ENCODE results near the gene RGS7. TPM values are rescaled to one million over a fixed set of nuclear protein-coding genes. Genes with fewer than 3 reads are reported as not detected.

RGS7 gene
- total RNA-seq, 1 donor from 2014 or later, result 2.5 TPM

- Mint-ChIP-seq H3K4me1 (ENCODE audit: unreplicated experiment) (peaks cover 28% of the 10 kb centered on the region), H3K27ac (no peak overlapping the region), H3K36me3 (no peaks in the 10 kb centered on the region), H3K4me3 (no peak overlapping the region), H3K9me3 (no peaks in the 10 kb centered on the region), H3K27me3 (peaks cover 17% of the 10 kb centered on the region)
- no peak for DNase-seq (ENCODE audit: extremely low spot score, unreplicated experiment)
- no peak for TF ChIP-seq CTCF (conservative IDR thresholded peaks at IDR 0.05)
These were observed 251.9 kb downstream of the RGS7 start for GRCh38 chr1:241105147-241105546.

GRCh38 chr1:241102664-241103063, 254.3 kb downstream of the RGS7 start:
- Mint-ChIP-seq H3K9me3 (no peaks in the 10 kb centered on the region), H3K36me3 (no peaks in the 10 kb centered on the region), H3K27ac (peak overlapping the region; percentile 71), H3K27me3 (peaks cover 25% of the 10 kb centered on the region), H3K4me3 (peak overlapping the region; percentile 40), H3K4me1 (ENCODE audit: unreplicated experiment) (peaks cover 19% of the 10 kb centered on the region)
- no peak for DNase-seq (ENCODE audit: extremely low spot score, unreplicated experiment)
- no peak for TF ChIP-seq CTCF (conservative IDR thresholded peaks at IDR 0.05)

- no peak for DNase-seq (ENCODE audit: extremely low spot score, unreplicated experiment)
- Mint-ChIP-seq H3K36me3 (no peaks in the 10 kb centered on the region), H3K27me3 (peaks cover 32% of the 10 kb centered on the region), H3K4me3 (no peak overlapping the region), H3K4me1 (ENCODE audit: unreplicated experiment) (peaks cover 19% of the 10 kb centered on the region), H3K27ac (no peak overlapping the region), H3K9me3 (no peaks in the 10 kb centered on the region)
- no peak for TF ChIP-seq CTCF (conservative IDR thresholded peaks at IDR 0.05)
These were observed 255.4 kb downstream of the RGS7 start for GRCh38 chr1:241101622-241102021.

- Mint-ChIP-seq H3K27ac (no peak overlapping the region), H3K4me1 (ENCODE audit: unreplicated experiment) (peaks cover 20% of the 10 kb centered on the region), H3K27me3 (peaks cover 24% of the 10 kb centered on the region), H3K36me3 (no peaks in the 10 kb centered on the region), H3K4me3 (no peak overlapping the region), H3K9me3 (no peaks in the 10 kb centered on the region)
- no peak for DNase-seq (ENCODE audit: extremely low spot score, unreplicated experiment)
- no peak for TF ChIP-seq CTCF (conservative IDR thresholded peaks at IDR 0.05)
These were observed 259.5 kb downstream of the RGS7 start for GRCh38 chr1:241097479-241097878.

DNA sequence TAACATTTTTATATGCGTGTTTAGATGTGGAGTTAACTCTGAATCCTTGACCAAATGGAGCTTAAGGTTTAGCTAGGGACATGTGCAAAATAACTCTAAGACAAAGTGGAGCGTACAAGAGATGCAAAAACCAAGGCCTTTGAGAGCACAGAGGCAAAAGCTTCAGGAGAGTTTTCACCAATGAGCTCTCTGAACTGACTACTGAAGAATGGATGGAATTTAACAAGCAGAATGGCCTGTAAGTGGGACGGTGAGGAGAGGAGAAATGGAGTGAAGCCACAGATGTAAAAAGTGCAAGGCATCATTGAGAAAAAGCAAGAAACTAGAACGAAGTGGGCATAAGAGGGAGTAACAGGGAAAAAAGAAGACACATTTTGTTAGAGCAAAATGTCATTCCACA, 260.0 kb downstream of the RGS7 start:
- no peak for DNase-seq (ENCODE audit: extremely low spot score, unreplicated experiment)
- Mint-ChIP-seq H3K27me3 (peaks cover 22% of the 10 kb centered on the region), H3K27ac (no peak overlapping the region), H3K36me3 (no peaks in the 10 kb centered on the region), H3K4me1 (ENCODE audit: unreplicated experiment) (peaks cover 16% of the 10 kb centered on the region), H3K4me3 (no peak overlapping the region), H3K9me3 (no peaks in the 10 kb centered on the region)
- no peak for TF ChIP-seq CTCF (conservative IDR thresholded peaks at IDR 0.05)

- peaks cover 11% of the 10 kb centered on the region for H3K4me1 Mint-ChIP-seq (ENCODE audit: unreplicated experiment)
- no peak overlapping the region for H3K4me3 Mint-ChIP-seq
- no peak for TF ChIP-seq CTCF (conservative IDR thresholded peaks at IDR 0.05)
- no peaks in the 10 kb centered on the region for H3K9me3 Mint-ChIP-seq
- H3K27ac Mint-ChIP-seq, result no peak overlapping the region
- no peaks in the 10 kb centered on the region for H3K36me3 Mint-ChIP-seq
- peaks cover 20% of the 10 kb centered on the region for H3K27me3 Mint-ChIP-seq
- DNase-seq (ENCODE audit: extremely low spot score, unreplicated experiment), result no peak
These were observed 261.2 kb downstream of the RGS7 start for GRCh38 chr1:241095847-241096246.
